ENCODE results near the gene PLXNC1. TPM values are rescaled to one million over a fixed set of nuclear protein-coding genes. Genes with fewer than 3 reads are reported as not detected.
A peak's percentile ranks its signal among the peaks of the same experiment; 100 is the strongest.

PLXNC1 gene
- total and polyA plus RNA-seq, 9 of the 15 experiments (the other 6 are each of a cell fraction or from before 2014, with no cell fraction given): 0.08 to 0.87 (median 0.28) TPM

GRCh38 chr12:94172973-94173372 lies 24.6 kb downstream of the PLXNC1 start (continued):
- TF ChIP-seq CEBPB (tag; IDR thresholded peaks at IDR 0.05): peak; percentile 88

- no peaks in the 10 kb centered on the region for H3K9me3 ChIP-seq (replicated peaks; ENCODE audit: control insufficient read depth, insufficient read depth, low read depth, low read length)
- no TSS peak for BruUV-seq (replicated peaks)
- FAIRE-seq: no peak
- H3K79me2 ChIP-seq (ENCODE audit: control insufficient read depth, insufficient read depth, low read length): no peaks in the 10 kb centered on the region
- H2AFZ ChIP-seq (ENCODE audit: low read depth, low read length): 0 out of 2 replicates have a peak overlapping the region, but pooled peaks have one; percentile 36
- intact Hi-C loops (cut with micrococcal nuclease): no loop called here
- whole genome bisulfite sequencing (ENCODE audit: insufficient coverage, low coverage, missing lambda C conversion rate): 46% methylated on average over 7 of the region's 7 CpGs
- H4K20me1 ChIP-seq (replicated peaks; ENCODE audit: control insufficient read depth, insufficient read depth, low read length): 0 out of 2 replicates have a peak, but pooled peaks cover 4% of the 10 kb centered on the region
- ATAC-seq: no peak
- peaks cover 0 to 5% of the 10 kb centered on the region in 2 experiments; a peak in 2 of 5 replicates for H3K4me1 ChIP-seq (replicated peaks in 1 of 2; ENCODE audit: control insufficient read depth in 2 of 2, insufficient read depth in 2 of 2, low read length in 2 of 2)
- TF ChIP-seq CEBPG (CRISPR knock-in tag; IDR thresholded peaks at IDR 0.05) (no peak), CEBPG (tag; conservative IDR thresholded peaks at IDR 0.05 in 1 of 2, IDR thresholded peaks at IDR 0.05 in 1 of 2) (no peak), MEF2D (tag; conservative IDR thresholded peaks at IDR 0.05; ENCODE audit: low read depth) (no peak), STAT5B (CRISPR knock-in tag; IDR thresholded peaks at IDR 0.05) (no peak), NR4A1 (CRISPR knock-in tag; IDR thresholded peaks at IDR 0.05) (no peak), NR4A1 (tag; IDR thresholded peaks at IDR 0.05) (no peak)
- H3K9ac ChIP-seq (ENCODE audit: insufficient read depth in 1 of 2, low read depth in 2 of 2, low read length in 2 of 2): no peak overlapping the region
- no peak overlapping the region for H3K4me3 ChIP-seq
- ChIA-PET CTCF (ENCODE audit: low intra/inter-chr PET ratio) (no interaction called here), POLR2A (interaction anchor here (0.6 to 1.2 kb wide), 5 partner anchors 10 to 362 kb away, joined by 3 to 4 read pairs (median 3); no protein-coding TSS in a partner anchor)
- DNase-seq (ENCODE audit: extremely low read depth in 1 of 4, low spot score in 3 of 4): no peak
- H3K27me3 ChIP-seq (ENCODE audit: control insufficient read depth in 2 of 2, insufficient read depth in 2 of 2, low read length in 2 of 2): 0 out of 5 replicates have a peak, but pooled peaks cover 0 to 3% of the 10 kb centered on the region in 2 experiments
- no peak overlapping the region for H3K27ac ChIP-seq (ENCODE audit: extremely low read depth, low read depth, low read length)
- no peaks in the 10 kb centered on the region for H3K9me1 ChIP-seq (ENCODE audit: control insufficient read depth, insufficient read depth, low read length)
- in situ Hi-C loops (cut with MboI): no loop called here
- no peaks in the 10 kb centered on the region for H3K36me3 ChIP-seq (ENCODE audit: control insufficient read depth, insufficient read depth, low read length)
- no peak overlapping the region for H3K4me2 ChIP-seq (ENCODE audit: insufficient read depth, low read length)
These were observed 25.4 kb downstream of the PLXNC1 start for GRCh38 chr12:94173660-94174265.

Measured in K562 (cell line).